Thoracic aorta (tissue), 2 donors: Measurements from ENCODE around the gene FAM221B. TPM values are rescaled to one million over a fixed set of nuclear protein-coding genes. Genes with fewer than 3 reads are reported as not detected.

Experiments
- ATAC-seq: fragments of 150-250 bp; one replicate; pipeline ENCODE4 v1.8.0; 2017; ENCODE audit warnings: low read depth; ENCODE audit not compliant: insufficient number of reproducible peaks, low FRiP score
- DNase-seq: peaks from one replicate; pipeline ENCODE4 v3.0.0-alpha.2; 2020; ENCODE audit warnings: low spot score
- H3K27ac ChIP-seq, 2 donors: fragments of 200-600 bp; sonication (generic); 1 replicate in 1 of 2; 2 replicates in 1 of 2; pipeline ENCODE4 v1.5.1; 2016; ENCODE audit warnings: mild to moderate bottlenecking in 2 of 2, moderate library complexity in 2 of 2
- H3K27me3 ChIP-seq: fragments of 200-600 bp; sonication (generic); replicated peaks from 2 replicates; pipeline ENCODE4 v1.6.0; 2016; ENCODE audit warnings: mild to moderate bottlenecking; ENCODE audit not compliant: insufficient read depth
- H3K36me3 ChIP-seq: fragments of 200-600 bp; sonication (generic); one replicate; pipeline ENCODE4 v1.5.1; 2016
- H3K4me1 ChIP-seq, 2 donors: fragments of 200-600 bp; sonication (generic); 1 replicate in 1 of 2; 2 replicates in 1 of 2; pipeline versions ENCODE4 v1.5.1 to v1.6.0; 2016; ENCODE audit warnings: low read depth in 2 of 2, mild to moderate bottlenecking in 1 of 2; ENCODE audit not compliant: control insufficient read depth in 1 of 2
- H3K4me3 ChIP-seq: fragments of 200-600 bp; sonication (generic); 2 replicates; pipeline ENCODE4 v1.5.1; 2016; ENCODE audit warnings: mild to moderate bottlenecking
- H3K9me3 ChIP-seq: fragments of 200-600 bp; sonication (generic); 2 replicates; pipeline ENCODE4 v1.5.1; 2016
- total RNA-seq, 2 donors: library from RNA; depleted of rRNA; stranded (reverse); fragments of >200 nt; gene quantifications; one replicate each; pipeline versions ENCODE4 v1.1.0 to v1.2.3, GENCODE V29; 2016
- TF ChIP-seq, protein P1 (sequence below): fragments of 200-600 bp; sonication (generic); IDR thresholded peaks from one replicate; pipeline ENCODE4 v1.5.1; 2019; ENCODE audit warnings: antibody characterized with exemption

FAM221B gene
- total RNA-seq, 2 donors from 2014 or later: not detected

DNA sequence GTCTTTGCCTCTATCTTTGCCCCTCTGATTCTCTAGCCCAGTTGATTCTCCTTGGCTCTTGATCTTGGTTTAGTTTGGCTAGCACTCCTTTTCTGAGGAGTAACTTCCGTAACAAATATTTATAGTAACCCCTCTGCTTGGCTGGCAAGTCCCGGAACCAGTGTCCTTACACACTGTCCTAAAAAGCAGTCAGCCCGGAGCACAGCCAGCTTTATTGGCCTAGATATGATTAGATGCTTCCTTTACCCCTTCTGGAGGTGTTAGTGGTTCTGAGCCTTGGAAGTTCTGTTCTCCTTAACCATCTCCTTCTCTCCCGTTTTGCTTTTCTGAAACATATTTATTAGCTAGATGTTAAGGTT is 57.5 kb downstream of the FAM221B start:
- no peak overlapping the region for H3K4me3 ChIP-seq
- no peak for DNase-seq
- peak; percentile 37 for ATAC-seq
- no peaks in the 10 kb centered on the region for H3K27me3 ChIP-seq
- no peaks in the 10 kb centered on the region for H3K36me3 ChIP-seq
- H3K9me3 ChIP-seq: no peaks in the 10 kb centered on the region
- TF ChIP-seq, protein P1, sequence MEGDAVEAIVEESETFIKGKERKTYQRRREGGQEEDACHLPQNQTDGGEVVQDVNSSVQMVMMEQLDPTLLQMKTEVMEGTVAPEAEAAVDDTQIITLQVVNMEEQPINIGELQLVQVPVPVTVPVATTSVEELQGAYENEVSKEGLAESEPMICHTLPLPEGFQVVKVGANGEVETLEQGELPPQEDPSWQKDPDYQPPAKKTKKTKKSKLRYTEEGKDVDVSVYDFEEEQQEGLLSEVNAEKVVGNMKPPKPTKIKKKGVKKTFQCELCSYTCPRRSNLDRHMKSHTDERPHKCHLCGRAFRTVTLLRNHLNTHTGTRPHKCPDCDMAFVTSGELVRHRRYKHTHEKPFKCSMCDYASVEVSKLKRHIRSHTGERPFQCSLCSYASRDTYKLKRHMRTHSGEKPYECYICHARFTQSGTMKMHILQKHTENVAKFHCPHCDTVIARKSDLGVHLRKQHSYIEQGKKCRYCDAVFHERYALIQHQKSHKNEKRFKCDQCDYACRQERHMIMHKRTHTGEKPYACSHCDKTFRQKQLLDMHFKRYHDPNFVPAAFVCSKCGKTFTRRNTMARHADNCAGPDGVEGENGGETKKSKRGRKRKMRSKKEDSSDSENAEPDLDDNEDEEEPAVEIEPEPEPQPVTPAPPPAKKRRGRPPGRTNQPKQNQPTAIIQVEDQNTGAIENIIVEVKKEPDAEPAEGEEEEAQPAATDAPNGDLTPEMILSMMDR: no peak
- peak overlapping the region; percentile 16 to 52 for H3K27ac ChIP-seq
- H3K4me1 ChIP-seq: peaks cover 11 to 25% of the 10 kb centered on the region in 2 donors

DNA sequence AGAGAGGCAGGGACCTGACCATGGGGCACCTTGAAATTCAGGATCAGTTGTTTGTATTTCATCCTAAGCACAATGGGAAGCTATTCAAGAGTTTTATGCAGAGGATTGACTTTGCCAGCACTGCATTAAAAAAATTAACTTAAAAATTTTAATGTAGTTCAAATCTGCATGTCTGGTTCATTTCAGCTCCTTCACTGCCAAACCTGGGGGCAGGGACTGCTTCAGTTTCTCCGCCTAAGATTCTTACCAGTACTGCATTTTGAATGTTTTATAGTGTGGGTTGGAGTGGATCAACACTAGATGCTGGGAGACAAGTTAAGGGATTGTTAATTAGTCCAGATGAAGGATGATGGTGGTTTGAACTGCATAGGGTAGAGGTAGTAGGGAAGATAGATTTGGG is 58.8 kb downstream of the FAM221B start:
- Histone ChIP-seq H3K27ac (no peak overlapping the region), H3K9me3 (no peaks in the 10 kb centered on the region), H3K4me3 (no peak overlapping the region), H3K36me3 (no peaks in the 10 kb centered on the region), H3K4me1 (peaks cover 11 to 25% of the 10 kb centered on the region in 2 donors), H3K27me3 (no peaks in the 10 kb centered on the region)
- TF ChIP-seq, protein P1: no peak
- no peak for ATAC-seq
- no peak for DNase-seq

DNA sequence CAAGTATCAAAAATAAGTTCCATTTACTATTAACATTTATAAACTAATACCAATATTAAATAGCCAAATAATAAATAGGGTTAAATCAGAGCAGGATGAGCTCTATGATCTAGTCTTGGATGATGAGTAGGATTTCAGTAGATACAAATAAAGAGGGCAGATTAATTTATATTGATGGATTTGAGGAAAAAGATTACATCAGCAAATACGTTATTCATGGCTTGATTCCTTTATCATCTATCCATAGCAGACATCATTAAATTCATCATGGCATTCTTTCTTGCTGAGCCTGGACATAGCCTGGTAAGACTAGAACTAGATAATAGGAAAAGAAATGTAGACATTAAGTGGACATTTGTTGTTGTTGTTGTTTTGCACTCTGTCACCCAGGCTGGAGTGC is 61.1 kb downstream of the FAM221B start:
- Histone ChIP-seq H3K36me3 (no peaks in the 10 kb centered on the region), H3K27ac (no peak overlapping the region), H3K9me3 (no peaks in the 10 kb centered on the region), H3K4me1 (peaks cover 11 to 25% of the 10 kb centered on the region in 2 donors), H3K4me3 (no peak overlapping the region), H3K27me3 (no peaks in the 10 kb centered on the region)
- TF ChIP-seq, protein P1: no peak
- no peak for ATAC-seq
- no peak for DNase-seq

DNA sequence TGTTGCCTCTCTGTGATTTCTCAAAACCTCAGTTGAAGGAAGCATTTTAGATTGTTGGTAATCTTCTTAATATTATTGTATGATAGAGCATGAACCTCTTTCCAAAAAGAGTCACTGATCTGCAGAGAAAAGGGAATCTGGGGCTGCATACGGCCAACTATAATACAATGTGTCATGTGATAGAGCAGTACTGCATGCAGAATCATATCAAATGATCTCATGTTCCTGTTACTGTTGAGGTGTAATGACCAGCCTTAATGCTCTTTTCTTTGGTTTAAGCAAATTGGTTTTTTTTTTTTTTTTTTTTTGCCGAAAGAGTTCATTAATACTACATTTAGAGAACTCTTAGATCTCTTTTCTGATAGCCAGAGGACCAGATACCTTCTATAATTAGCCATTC is 61.5 kb downstream of the FAM221B start:
- Histone ChIP-seq H3K4me1 (peaks cover 11 to 23% of the 10 kb centered on the region in 2 donors), H3K4me3 (no peak overlapping the region), H3K36me3 (no peaks in the 10 kb centered on the region), H3K9me3 (no peaks in the 10 kb centered on the region), H3K27ac (no peak overlapping the region), H3K27me3 (no peaks in the 10 kb centered on the region)
- ATAC-seq (no peak), DNase-seq (no peak)
- TF ChIP-seq, protein P1: no peak

Other genes with a start within 250 kb of the FAM221B start
- 10 to 100 TPM; 64.5 to 69.9 TPM for gene TESK1, start 223.5 kb downstream of the FAM221B start, total RNA-seq
- gene CD72, start 210.3 kb downstream of the FAM221B start, total RNA-seq: 1 to 10 TPM; 2.2 to 9.9 TPM
- under 1 TPM in 1 of 2 donors, not detected in 1; 0.68 TPM for gene SIT1, start 177.8 kb downstream of the FAM221B start, total RNA-seq
- 1,000 to 10,000 TPM; 1,550 to 5,543 TPM for gene RMRP, start 170.7 kb downstream of the FAM221B start, total RNA-seq
- gene CCDC107, start 170.4 kb downstream of the FAM221B start, total RNA-seq: 10 to 100 TPM; 75.2 to 92.2 TPM
- gene ARHGEF39, start 163.5 kb downstream of the FAM221B start, total RNA-seq: 1 to 10 TPM in 1 of 2 donors, under 1 TPM in 1; 0.54 to 1.2 TPM
- gene CA9, start 154.8 kb downstream of the FAM221B start, total RNA-seq: 10 to 100 TPM in 1 of 2 donors, not detected in 1; 10.7 TPM
- gene TPM2, start 138.8 kb downstream of the FAM221B start, total RNA-seq: 1,000 to 10,000 TPM; 4,158 to 5,700 TPM
- gene TLN1, start 96.5 kb downstream of the FAM221B start, total RNA-seq: 1,000 to 10,000 TPM in 1 of 2 donors, 100 to 1,000 TPM in 1; 889 to 1,019 TPM
- 10 to 100 TPM; 46.0 to 62.4 TPM for gene CREB3, start 96.1 kb downstream of the FAM221B start, total RNA-seq
- 100 to 1,000 TPM in 1 of 2 donors, 10 to 100 TPM in 1; 75.8 to 115 TPM for gene GBA2, start 79.5 kb downstream of the FAM221B start, total RNA-seq
- gene RGP1, start 79.4 kb downstream of the FAM221B start, total RNA-seq: 10 to 100 TPM; 23.0 to 24.5 TPM
- not detected for gene MSMP, start 74.5 kb downstream of the FAM221B start, total RNA-seq
- 10 to 100 TPM; 30.8 to 38.2 TPM for gene NPR2, start 37.1 kb downstream of the FAM221B start, total RNA-seq
- gene SPAG8, start 16.5 kb downstream of the FAM221B start, total RNA-seq: 1 to 10 TPM in 1 of 2 donors, under 1 TPM in 1; 0.21 to 5.7 TPM
- gene HINT2, start 13.7 kb downstream of the FAM221B start, total RNA-seq: 10 to 100 TPM; 18.4 to 45.4 TPM
- gene TMEM8B, start 496 bp upstream of the FAM221B start, total RNA-seq: 10 to 100 TPM; 14.6 to 24.2 TPM
- gene OR13J1, start 41.7 kb upstream of the FAM221B start, total RNA-seq: not detected
- gene HRCT1, start 77.5 kb upstream of the FAM221B start, total RNA-seq: 10 to 100 TPM; 20.4 to 23.6 TPM
- gene SPAAR, start 80.8 kb upstream of the FAM221B start, total RNA-seq: 1 to 10 TPM; 3.2 to 4.9 TPM
- not detected for gene OR2S2, start 129.4 kb upstream of the FAM221B start, total RNA-seq
- gene RECK, start 208.2 kb upstream of the FAM221B start, total RNA-seq: 10 to 100 TPM; 19.8 to 30.5 TPM